Hepatocyte (in vitro differentiated cells): ENCODE measurements around the gene SLC30A4.

Experiments used
- EZH2 ChIP-seq: fragments of 200-600 bp; sonication (generic); IDR thresholded peaks from 2 replicates; pipeline ENCODE4 v1.6.1; 2016; ENCODE audit warnings: antibody characterized with exemption, mild to moderate bottlenecking, borderline replicate concordance
- TF ChIP-seq, protein P1 (sequence below): fragments of 200-600 bp; sonication (generic); IDR thresholded peaks from 2 replicates; pipeline ENCODE4 v1.5.1; 2016; ENCODE audit warnings: antibody characterized with exemption, mild to moderate bottlenecking; ENCODE audit not compliant: poor library complexity

DNA sequence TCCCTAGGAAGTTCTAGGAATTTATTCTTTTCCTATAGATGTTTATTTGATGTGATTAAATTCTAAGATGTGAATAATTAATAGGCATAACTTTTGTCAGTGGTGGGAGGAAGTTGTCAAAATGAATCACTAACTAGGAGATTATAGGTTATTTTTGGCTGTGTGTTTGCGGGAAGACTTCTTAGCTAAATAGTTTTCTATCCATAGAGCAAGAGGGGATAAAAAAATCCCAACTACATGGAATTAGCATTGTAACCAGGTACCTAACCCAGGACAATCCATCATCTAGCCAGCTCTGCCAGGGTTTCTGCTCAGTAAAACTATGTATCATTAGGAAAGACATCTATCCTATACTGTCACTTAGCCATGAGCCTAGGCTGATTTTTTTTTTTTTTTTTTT, 23.9 kb downstream of the SLC30A4 start:
- TF ChIP-seq, protein P1, sequence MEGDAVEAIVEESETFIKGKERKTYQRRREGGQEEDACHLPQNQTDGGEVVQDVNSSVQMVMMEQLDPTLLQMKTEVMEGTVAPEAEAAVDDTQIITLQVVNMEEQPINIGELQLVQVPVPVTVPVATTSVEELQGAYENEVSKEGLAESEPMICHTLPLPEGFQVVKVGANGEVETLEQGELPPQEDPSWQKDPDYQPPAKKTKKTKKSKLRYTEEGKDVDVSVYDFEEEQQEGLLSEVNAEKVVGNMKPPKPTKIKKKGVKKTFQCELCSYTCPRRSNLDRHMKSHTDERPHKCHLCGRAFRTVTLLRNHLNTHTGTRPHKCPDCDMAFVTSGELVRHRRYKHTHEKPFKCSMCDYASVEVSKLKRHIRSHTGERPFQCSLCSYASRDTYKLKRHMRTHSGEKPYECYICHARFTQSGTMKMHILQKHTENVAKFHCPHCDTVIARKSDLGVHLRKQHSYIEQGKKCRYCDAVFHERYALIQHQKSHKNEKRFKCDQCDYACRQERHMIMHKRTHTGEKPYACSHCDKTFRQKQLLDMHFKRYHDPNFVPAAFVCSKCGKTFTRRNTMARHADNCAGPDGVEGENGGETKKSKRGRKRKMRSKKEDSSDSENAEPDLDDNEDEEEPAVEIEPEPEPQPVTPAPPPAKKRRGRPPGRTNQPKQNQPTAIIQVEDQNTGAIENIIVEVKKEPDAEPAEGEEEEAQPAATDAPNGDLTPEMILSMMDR: no peak
- no peak for TF ChIP-seq EZH2
